H9 (cell line): ENCODE measurements around the gene CCDC86. TPM values are rescaled to one million over a fixed set of nuclear protein-coding genes. Genes with fewer than 3 reads are reported as not detected.

Experiments
- DNase-seq: peaks from one replicate; pipeline ENCODE4 v3.0.0-alpha.2; 2017
- H2AFZ ChIP-seq: one replicate; pipeline ENCODE4 v1.6.1; 2013; ENCODE audit warnings: mild to moderate bottlenecking, low read length, control low read depth, moderate library complexity
- H2AK5ac ChIP-seq: 2 replicates; pipeline ENCODE4 v1.6.1; 2013; ENCODE audit warnings: low read length, control low read depth, mixed read lengths; ENCODE audit not compliant: insufficient read length
- H2BK120ac ChIP-seq: one replicate; pipeline ENCODE4 v1.6.1; 2013; ENCODE audit warnings: low read depth, mild to moderate bottlenecking, low read length, control low read depth, inconsistent platforms; ENCODE audit not compliant: poor library complexity, severe bottlenecking
- H2BK12ac ChIP-seq: 2 replicates; pipeline ENCODE4 v1.6.1; 2013; ENCODE audit warnings: low read length, control low read depth, mixed read lengths, low read depth; ENCODE audit not compliant: insufficient read length
- H2BK15ac ChIP-seq: 2 replicates; pipeline ENCODE4 v1.6.1; 2013; ENCODE audit warnings: low read depth, low read length, control low read depth
- H2BK20ac ChIP-seq: one replicate; pipeline ENCODE4 v1.6.1; 2013; ENCODE audit warnings: low read depth, mild to moderate bottlenecking, low read length, control low read depth, inconsistent platforms; ENCODE audit not compliant: poor library complexity, severe bottlenecking
- H2BK5ac ChIP-seq: 2 replicates; pipeline ENCODE4 v1.6.1; 2013; ENCODE audit warnings: low read length, control low read depth, mixed read lengths; ENCODE audit not compliant: insufficient read length
- H3K14ac ChIP-seq: 2 replicates; pipeline ENCODE4 v1.6.1; 2013; ENCODE audit warnings: low read length, control low read depth; ENCODE audit not compliant: insufficient read depth
- H3K18ac ChIP-seq: 2 replicates; pipeline ENCODE4 v1.6.1; 2013; ENCODE audit warnings: low read depth, mild to moderate bottlenecking, mixed read lengths, low read length, control low read depth; ENCODE audit not compliant: insufficient read length
- H3K23ac ChIP-seq: 2 replicates; pipeline ENCODE4 v1.6.1; 2013; ENCODE audit warnings: low read length, control low read depth, mixed read lengths, low read depth; ENCODE audit not compliant: insufficient read length
- H3K23me2 ChIP-seq: 2 replicates; pipeline ENCODE4 v1.6.1; 2013; ENCODE audit warnings: low read depth, mild to moderate bottlenecking, mixed read lengths, low read length, control low read depth; ENCODE audit not compliant: insufficient read length, poor library complexity, severe bottlenecking
- H3K27ac ChIP-seq: 2 replicates; pipeline ENCODE4 v1.5.1; 2013; ENCODE audit warnings: low read length, control low read depth, mixed read lengths, low read depth; ENCODE audit not compliant: insufficient read length
- H3K27me3 ChIP-seq: 2 replicates; pipeline ENCODE4 v1.6.1; 2013; ENCODE audit warnings: low read length, control low read depth, inconsistent platforms; ENCODE audit not compliant: insufficient read depth
- H3K4ac ChIP-seq: 2 replicates; pipeline ENCODE4 v1.6.1; 2013; ENCODE audit warnings: low read depth, mild to moderate bottlenecking, control low read depth, inconsistent platforms, low read length, moderate library complexity
- H3K4me1 ChIP-seq: 2 replicates; pipeline ENCODE4 v1.6.1; 2013; ENCODE audit warnings: low read length, control low read depth, inconsistent platforms; ENCODE audit not compliant: insufficient read depth
- H3K4me2 ChIP-seq: 2 replicates; pipeline ENCODE4 v1.6.1; 2013; ENCODE audit warnings: low read length, control low read depth, mixed read lengths; ENCODE audit not compliant: insufficient read length, insufficient read depth
- H3K56ac ChIP-seq: 2 replicates; pipeline ENCODE4 v1.6.1; 2013; ENCODE audit warnings: low read depth, mild to moderate bottlenecking, mixed read lengths, low read length, control low read depth; ENCODE audit not compliant: insufficient read length
- H3K79me1 ChIP-seq: 2 replicates; pipeline ENCODE4 v1.6.1; 2013; ENCODE audit warnings: low read depth, mild to moderate bottlenecking, moderate library complexity, low read length, control low read depth, inconsistent platforms; ENCODE audit not compliant: insufficient read depth, poor library complexity, severe bottlenecking
- H3K79me2 ChIP-seq: 2 replicates; pipeline ENCODE4 v1.6.1; 2013; ENCODE audit warnings: low read length, control low read depth, inconsistent platforms; ENCODE audit not compliant: insufficient read depth
- H3K9ac ChIP-seq: 2 replicates; pipeline ENCODE4 v1.6.1; 2013; ENCODE audit warnings: low read length, control low read depth, mixed read lengths; ENCODE audit not compliant: insufficient read length; ENCODE audit errors: extremely low read depth
- H3K9me3 ChIP-seq: one replicate; pipeline ENCODE4 v1.6.1; 2013; ENCODE audit warnings: low read depth, low read length, inconsistent platforms; ENCODE audit not compliant: control insufficient read depth
- H3T11ph ChIP-seq: one replicate; pipeline ENCODE4 v1.6.1; 2013; ENCODE audit warnings: mild to moderate bottlenecking, low read length, control low read depth, inconsistent platforms
- H4K20me1 ChIP-seq: one replicate; pipeline ENCODE4 v1.6.1; 2013; ENCODE audit not compliant: control insufficient read depth, insufficient read length, insufficient read depth
- H4K5ac ChIP-seq: 2 replicates; pipeline ENCODE4 v1.6.1; 2013; ENCODE audit warnings: low read depth, mild to moderate bottlenecking, mixed read lengths, low read length, control low read depth; ENCODE audit not compliant: insufficient read length
- H4K8ac ChIP-seq: replicated peaks from 2 replicates; pipeline ENCODE4 v1.6.1; 2013; ENCODE audit warnings: low read length, control low read depth, mixed read lengths, low read depth; ENCODE audit not compliant: insufficient read length
- H4K91ac ChIP-seq: 2 replicates; pipeline ENCODE4 v1.6.1; 2013; ENCODE audit warnings: low read depth, mild to moderate bottlenecking, moderate library complexity, mixed read lengths, low read length, control low read depth; ENCODE audit not compliant: insufficient read length
- H3K27ac Mint-ChIP-seq, 3 experiments: 2 replicates in 2 of 3; 3 replicates in 1 of 3; pipeline ENCODE4 v1.8.0; 2020 to 2021; ENCODE audit warnings: mixed read lengths in 3 of 3, mild to moderate bottlenecking in 1 of 3, moderate library complexity in 1 of 3
- H3K27me3 Mint-ChIP-seq: 2 replicates; pipeline ENCODE4 v1.8.0; 2021; ENCODE audit warnings: low read depth, mild to moderate bottlenecking, moderate library complexity, mixed read lengths
- H3K36me3 Mint-ChIP-seq, 3 experiments: 2 replicates in 2 of 3; 3 replicates in 1 of 3; pipeline ENCODE4 v1.8.0; 2020 to 2021; ENCODE audit warnings: low read depth in 3 of 3, mixed read lengths in 3 of 3; ENCODE audit not compliant: insufficient read depth in 1 of 3
- H3K4me1 Mint-ChIP-seq, 2 experiments: 2 replicates each; pipeline ENCODE4 v1.8.0; 2020; ENCODE audit warnings: mixed read lengths in 2 of 2
- H3K4me3 Mint-ChIP-seq, 2 experiments: 2 replicates in 1 of 2; 3 replicates in 1 of 2; pipeline ENCODE4 v1.8.0; 2020 to 2021; ENCODE audit warnings: mild to moderate bottlenecking in 2 of 2, mixed read lengths in 2 of 2, moderate library complexity in 1 of 2
- H3K9me3 Mint-ChIP-seq, 2 experiments: 2 replicates in 1 of 2; 3 replicates in 1 of 2; pipeline ENCODE4 v1.8.0; 2020; ENCODE audit warnings: mild to moderate bottlenecking in 2 of 2, mixed read lengths in 2 of 2, moderate library complexity in 1 of 2
- WGBS: extraction: QIAGEN DNeasy Blood & Tissue Kit; methylation state at CpG from one replicate; pipeline ENCODE4 v1.1.7; 2013; ENCODE audit warnings: missing lambda C conversion rate, low lambda C conversion rate, mixed read lengths; ENCODE audit not compliant: insufficient read length; ENCODE audit errors: extremely low coverage; 5-methylcytosine and 5-hydroxymethylcytosine counted together
- total RNA-seq: library from RNA; stranded (reverse); gene quantifications from 2 replicates; pipeline ENCODE4 v1.2.1, GENCODE V29; 2021
- TF ChIP-seq, protein P1 (sequence below): fragments of 200-600 bp; sonication (generic); conservative IDR thresholded peaks from 3 replicates; pipeline ENCODE4 v1.8.0; 2021; ENCODE audit warnings: antibody characterized with exemption, mild to moderate bottlenecking

CCDC86 gene
- total RNA-seq, 1 experiment from 2014 or later: 82.3 TPM

DNA sequence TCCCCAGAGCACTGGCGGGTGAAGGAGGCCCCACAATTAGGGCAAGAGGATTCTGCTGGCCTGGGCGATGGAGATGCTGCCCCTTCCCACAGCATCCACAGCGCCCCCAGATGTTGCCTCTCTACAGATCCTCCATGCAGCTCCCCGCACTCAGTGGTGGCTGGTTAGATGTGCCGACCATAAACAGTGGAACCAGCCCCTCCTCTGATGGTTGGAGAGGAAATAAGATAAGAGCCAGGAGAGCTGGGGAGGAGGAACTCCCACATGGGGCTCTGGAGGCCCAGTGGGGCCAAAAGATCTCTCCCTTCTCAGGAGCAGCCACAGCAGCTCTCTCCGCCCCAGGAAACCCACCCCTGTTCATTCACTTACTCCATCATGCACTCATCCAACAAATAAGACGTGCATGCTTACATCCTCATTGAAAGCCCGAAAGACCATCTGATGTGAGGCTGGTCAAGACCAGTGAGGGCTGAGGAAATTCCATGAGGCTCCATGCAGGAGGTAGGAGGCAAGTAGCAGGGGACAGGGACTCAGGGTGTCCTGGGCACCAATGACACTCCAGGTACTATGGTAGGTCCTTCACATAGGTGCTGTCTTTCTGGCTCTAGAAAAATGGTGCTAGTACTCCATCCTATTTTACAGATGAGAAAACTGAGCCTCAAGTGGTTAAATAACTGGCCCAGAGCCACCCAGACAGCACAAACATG, 12.4 kb downstream of the CCDC86 start:
- Histone ChIP-seq H3K9ac (no peak overlapping the region), H4K20me1 (no peaks in the 10 kb centered on the region), H3T11ph (no peak overlapping the region), H3K79me1 (no peaks in the 10 kb centered on the region), H3K18ac (no peak overlapping the region), H3K9me3 (no peaks in the 10 kb centered on the region), H2BK20ac (no peak overlapping the region), H4K5ac (no peak overlapping the region), H2BK5ac (no peak overlapping the region), H2AK5ac (no peak overlapping the region), H2BK120ac (no peak overlapping the region), H3K56ac (no peak overlapping the region), H3K14ac (no peak overlapping the region), H4K8ac (no peak overlapping the region), H3K4ac (no peak overlapping the region), H3K4me1 (no peaks in the 10 kb centered on the region; the same call in 1 of the 2 replicates), H2BK12ac (no peak overlapping the region), H3K23me2 (no peaks in the 10 kb centered on the region), H3K4me2 (no peak overlapping the region), H2AFZ (no peak overlapping the region), H2BK15ac (no peak overlapping the region), H3K79me2 (no peaks in the 10 kb centered on the region), H4K91ac (no peak overlapping the region), H3K23ac (no peak overlapping the region), H3K27me3 (no peaks in the 10 kb centered on the region), H3K27ac (no peak overlapping the region)
- H3K9me3 Mint-ChIP-seq: no peaks in the 10 kb centered on the region
- no peak for DNase-seq
- H3K4me1 Mint-ChIP-seq: no peaks in the 10 kb centered on the region
- H3K27ac Mint-ChIP-seq: no peak overlapping the region
- WGBS: no CpG with 5 or more reads among the region's 8 CpGs
- TF ChIP-seq, protein P1, sequence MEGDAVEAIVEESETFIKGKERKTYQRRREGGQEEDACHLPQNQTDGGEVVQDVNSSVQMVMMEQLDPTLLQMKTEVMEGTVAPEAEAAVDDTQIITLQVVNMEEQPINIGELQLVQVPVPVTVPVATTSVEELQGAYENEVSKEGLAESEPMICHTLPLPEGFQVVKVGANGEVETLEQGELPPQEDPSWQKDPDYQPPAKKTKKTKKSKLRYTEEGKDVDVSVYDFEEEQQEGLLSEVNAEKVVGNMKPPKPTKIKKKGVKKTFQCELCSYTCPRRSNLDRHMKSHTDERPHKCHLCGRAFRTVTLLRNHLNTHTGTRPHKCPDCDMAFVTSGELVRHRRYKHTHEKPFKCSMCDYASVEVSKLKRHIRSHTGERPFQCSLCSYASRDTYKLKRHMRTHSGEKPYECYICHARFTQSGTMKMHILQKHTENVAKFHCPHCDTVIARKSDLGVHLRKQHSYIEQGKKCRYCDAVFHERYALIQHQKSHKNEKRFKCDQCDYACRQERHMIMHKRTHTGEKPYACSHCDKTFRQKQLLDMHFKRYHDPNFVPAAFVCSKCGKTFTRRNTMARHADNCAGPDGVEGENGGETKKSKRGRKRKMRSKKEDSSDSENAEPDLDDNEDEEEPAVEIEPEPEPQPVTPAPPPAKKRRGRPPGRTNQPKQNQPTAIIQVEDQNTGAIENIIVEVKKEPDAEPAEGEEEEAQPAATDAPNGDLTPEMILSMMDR: no peak
- H3K4me3 Mint-ChIP-seq: no peak overlapping the region; a peak in 1 of 5 replicates
- peaks cover 2% of the 10 kb centered on the region; the same call in 1 of the 2 replicates for H3K27me3 Mint-ChIP-seq
- H3K36me3 Mint-ChIP-seq: peaks cover 15 to 29% (median 25%) of the 10 kb centered on the region in 3 experiments
